GM19455 (cell line): ENCODE data around the gene KANSL1.

Experiments
- ATAC-seq: cut with Tn5 transposase; IDR thresholded peaks from one replicate; pipeline ENCODE4 v1.9.1; 2021; ENCODE audit not compliant: unreplicated experiment

The KANSL1 gene

GRCh38 chr17:46045639-46046038, 147.6 kb downstream of the KANSL1 start:
- no peak for ATAC-seq

- ATAC-seq = no peak
Measured at GRCh38 chr17:46044989-46045388, 148.2 kb downstream of the KANSL1 start.

GRCh38 chr17:46044286-46044928, 148.8 kb downstream of the KANSL1 start:
- no peak for ATAC-seq

- ATAC-seq = no peak
Measured at GRCh38 chr17:46043606-46044005, 149.6 kb downstream of the KANSL1 start.

GRCh38 chr17:46042925-46043324, 150.3 kb downstream of the KANSL1 start:
- ATAC-seq = no peak

GRCh38 chr17:46042246-46042645, 151.0 kb downstream of the KANSL1 start:
- ATAC-seq = no peak

GRCh38 chr17:46039592-46040186, 153.5 kb downstream of the KANSL1 start:
- no peak for ATAC-seq

- no peak for ATAC-seq
Measured at GRCh38 chr17:46038937-46039336, 154.3 kb downstream of the KANSL1 start.

- no peak for ATAC-seq
Measured at GRCh38 chr17:46038414-46038813, 154.8 kb downstream of the KANSL1 start.

GRCh38 chr17:46037722-46038255, 155.4 kb downstream of the KANSL1 start:
- ATAC-seq = no peak

GRCh38 chr17:46036491-46036890, 156.7 kb downstream of the KANSL1 start:
- no peak for ATAC-seq

- no peak for ATAC-seq
Measured at GRCh38 chr17:46035112-46035818, 158.0 kb downstream of the KANSL1 start.

- no peak for ATAC-seq
Measured at GRCh38 chr17:46033392-46033791, 159.8 kb downstream of the KANSL1 start.

GRCh38 chr17:46032909-46033308, 160.3 kb downstream of the KANSL1 start:
- ATAC-seq = no peak

GRCh38 chr17:46031920-46032319, 161.3 kb downstream of the KANSL1 start:
- no peak for ATAC-seq

- no peak for ATAC-seq
Measured at GRCh38 chr17:46031440-46031839, 161.8 kb downstream of the KANSL1 start.

GRCh38 chr17:46030752-46031151, 162.5 kb downstream of the KANSL1 start:
- ATAC-seq = no peak

GRCh38 chr17:46029627-46030026, 163.6 kb downstream of the KANSL1 start:
- no peak for ATAC-seq

GRCh38 chr17:46028981-46029565, 164.2 kb downstream of the KANSL1 start:
- ATAC-seq = no peak

- ATAC-seq = no peak
Measured at GRCh38 chr17:46028374-46028773, 164.9 kb downstream of the KANSL1 start.

GRCh38 chr17:46027976-46028325, 165.3 kb downstream of the KANSL1 start:
- no peak for ATAC-seq
